Activated CD8-positive, alpha-beta T cell treated with anti-CD3 and anti-CD28 coated beads for 36 hours (primary cell): ENCODE measurements around the gene CTNNA2. TPM values are rescaled to one million over a fixed set of nuclear protein-coding genes. Genes with fewer than 3 reads are reported as not detected.

ENCODE experiments used
- ATAC-seq: fragments of 200-7000 bp; cut with Tn5 transposase; one replicate; pipeline ENCODE4 v1.10.0; 2021; ENCODE audit warnings: mild to moderate bottlenecking, moderate library complexity
- CTCF ChIA-PET: fragments of 350-600 bp; sonication (Branson Sonifier 250); formaldehyde crosslinking; loops from one replicate; lab custom pipeline; 2021; ENCODE audit warnings: antibody characterized with exemption; lab: Charles Lee
- POLR2A ChIA-PET: fragments of 350-600 bp; sonication (Branson Sonifier 250); formaldehyde crosslinking; loops from one replicate; lab custom pipeline; 2021; ENCODE audit warnings: antibody characterized with exemption; lab: Charles Lee
- DNase-seq: peaks from one replicate; pipeline ENCODE4 v3.0.0-alpha.2; 2020
- H3K27ac Mint-ChIP-seq: one replicate; pipeline ENCODE4 v1.8.0; 2021; ENCODE audit warnings: mild to moderate bottlenecking, mixed read lengths
- H3K27me3 Mint-ChIP-seq: one replicate; pipeline ENCODE4 v1.8.0; 2021; ENCODE audit warnings: mixed read lengths
- H3K36me3 Mint-ChIP-seq: one replicate; pipeline ENCODE4 v1.8.0; 2021; ENCODE audit warnings: low read depth, mixed read lengths
- H3K4me1 Mint-ChIP-seq: one replicate; pipeline ENCODE4 v1.8.0; 2021; ENCODE audit warnings: low read depth, mixed read lengths
- H3K4me3 Mint-ChIP-seq: one replicate; pipeline ENCODE4 v1.8.0; 2021; ENCODE audit warnings: mild to moderate bottlenecking, moderate library complexity, mixed read lengths
- H3K9me3 Mint-ChIP-seq: one replicate; pipeline ENCODE4 v1.8.0; 2021; ENCODE audit warnings: mixed read lengths
- CTCF ChIP-seq: fragments of 200-600 bp; IDR thresholded peaks from one replicate; pipeline ENCODE4 v1.8.0; 2022; ENCODE audit warnings: antibody characterized with exemption, mild to moderate bottlenecking
- intact Hi-C: fragments of 100-400 bp; cut with micrococcal nuclease; formaldehyde crosslinking; loops from one replicate; pipeline ENCODE4 v1.10.0; 2022
- total RNA-seq, 2 experiments: library from RNA; stranded (reverse); gene quantifications; one replicate each; pipeline ENCODE4 v1.2.3, GENCODE V29; 2021

The CTNNA2 gene
- total RNA-seq, 2 experiments from 2014 or later, result not detected

- ATAC-seq (no peak), DNase-seq (no peak)
- H3K9me3 Mint-ChIP-seq, result no peaks in the 10 kb centered on the region
- intact Hi-C loops, result no loop called here
- H3K4me1 Mint-ChIP-seq, result no peaks in the 10 kb centered on the region
- H3K36me3 Mint-ChIP-seq, result no peaks in the 10 kb centered on the region
- no peak for TF ChIP-seq CTCF
- ChIA-PET CTCF (no interaction called here), POLR2A (no interaction called here)
- H3K4me3 Mint-ChIP-seq, result no peak overlapping the region
- no peaks in the 10 kb centered on the region for H3K27me3 Mint-ChIP-seq
- H3K27ac Mint-ChIP-seq, result no peak overlapping the region
Measured at GRCh38 chr2:80105015-80105640, 592.3 kb downstream of the CTNNA2 start.

- no peak overlapping the region for H3K4me3 Mint-ChIP-seq
- no peak for TF ChIP-seq CTCF
- ATAC-seq (no peak), DNase-seq (no peak)
- H3K36me3 Mint-ChIP-seq, result no peaks in the 10 kb centered on the region
- H3K4me1 Mint-ChIP-seq, result no peaks in the 10 kb centered on the region
- H3K9me3 Mint-ChIP-seq, result peaks cover 5% of the 10 kb centered on the region
- intact Hi-C loops, result no loop called here
- POLR2A ChIA-PET, result no interaction called here
- no peak overlapping the region for H3K27ac Mint-ChIP-seq
- no peaks in the 10 kb centered on the region for H3K27me3 Mint-ChIP-seq
- CTCF ChIA-PET, result no interaction called here
Measured at GRCh38 chr2:80111185-80111584, 598.3 kb downstream of the CTNNA2 start.

- no peak for DNase-seq
- Mint-ChIP-seq H3K4me3 (no peak overlapping the region), H3K36me3 (no peaks in the 10 kb centered on the region), H3K4me1 (no peaks in the 10 kb centered on the region), H3K27ac (no peak overlapping the region), H3K9me3 (peaks cover 5% of the 10 kb centered on the region), H3K27me3 (no peaks in the 10 kb centered on the region)
- intact Hi-C loops, result no loop called here
- no peak for ATAC-seq
- POLR2A ChIA-PET, result no interaction called here
- no peak for TF ChIP-seq CTCF
- CTCF ChIA-PET, result no interaction called here
Measured at GRCh38 chr2:80112790-80113189, 599.9 kb downstream of the CTNNA2 start.

- DNase-seq (no peak), ATAC-seq (no peak)
- Mint-ChIP-seq H3K4me3 (no peak overlapping the region), H3K9me3 (peaks cover 5% of the 10 kb centered on the region), H3K27me3 (no peaks in the 10 kb centered on the region), H3K36me3 (no peaks in the 10 kb centered on the region), H3K4me1 (no peaks in the 10 kb centered on the region), H3K27ac (no peak overlapping the region)
- no peak for TF ChIP-seq CTCF
- CTCF ChIA-PET, result no interaction called here
- POLR2A ChIA-PET, result no interaction called here
- intact Hi-C loops, result no loop called here
Measured at GRCh38 chr2:80113399-80113798, 600.5 kb downstream of the CTNNA2 start.

GRCh38 chr2:80114812-80115211 is 602.0 kb downstream of the CTNNA2 start:
- ChIA-PET CTCF (no interaction called here), POLR2A (no interaction called here)
- TF ChIP-seq CTCF, result no peak
- Mint-ChIP-seq H3K27ac (no peak overlapping the region), H3K36me3 (no peaks in the 10 kb centered on the region), H3K27me3 (no peaks in the 10 kb centered on the region), H3K9me3 (peaks cover 5% of the 10 kb centered on the region), H3K4me3 (no peak overlapping the region), H3K4me1 (no peaks in the 10 kb centered on the region)
- intact Hi-C loops, result no loop called here
- ATAC-seq (no peak), DNase-seq (no peak)
